Epithelial cell of esophagus (primary cell): ENCODE results near the gene ABCD1.
"Not testable (repeated sequence)": the region's sequence is repeated elsewhere in the genome, so short reads cannot be mapped to it uniquely, and the experiment has no call there.

Experiments used
- DNase-seq: peaks from one replicate; pipeline ENCODE4 v3.0.0; 2010; ENCODE audit warnings: low read depth
- H3K4me3 ChIP-seq: 2 replicates; pipeline ENCODE4 v1.5.1; 2011; ENCODE audit warnings: mild to moderate bottlenecking, low read length, control low read depth
- TF ChIP-seq, protein P1 (sequence below): IDR thresholded peaks from 2 replicates; pipeline ENCODE4 v1.5.1; 2011; ENCODE audit warnings: low read depth, mild to moderate bottlenecking, low read length, control low read depth, inconsistent platforms; ENCODE audit not compliant: insufficient read depth; ENCODE audit errors: missing control alignments

The ABCD1 gene

DNA sequence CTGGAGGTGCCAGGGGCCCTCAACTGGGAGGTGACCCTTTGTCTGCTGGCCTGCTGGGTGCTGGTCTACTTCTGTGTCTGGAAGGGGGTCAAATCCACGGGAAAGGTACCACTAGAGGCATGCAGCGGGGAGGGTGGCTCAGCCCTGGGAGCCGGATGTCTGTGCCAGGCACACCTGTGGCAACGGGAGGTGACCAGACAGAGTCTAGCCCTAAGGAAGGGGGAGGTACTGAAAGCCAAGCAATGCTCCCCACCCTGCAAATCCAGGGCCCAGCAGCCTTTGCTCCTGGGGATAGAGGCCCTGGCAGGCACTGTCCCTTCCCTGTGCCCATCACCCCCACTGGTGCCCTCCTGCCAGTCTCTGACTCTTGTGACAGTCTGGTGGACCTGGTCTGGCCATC lies 32.7 kb upstream of the ABCD1 start:
- no peak for DNase-seq
- no peak overlapping the region for H3K4me3 ChIP-seq
- TF ChIP-seq, protein P1, sequence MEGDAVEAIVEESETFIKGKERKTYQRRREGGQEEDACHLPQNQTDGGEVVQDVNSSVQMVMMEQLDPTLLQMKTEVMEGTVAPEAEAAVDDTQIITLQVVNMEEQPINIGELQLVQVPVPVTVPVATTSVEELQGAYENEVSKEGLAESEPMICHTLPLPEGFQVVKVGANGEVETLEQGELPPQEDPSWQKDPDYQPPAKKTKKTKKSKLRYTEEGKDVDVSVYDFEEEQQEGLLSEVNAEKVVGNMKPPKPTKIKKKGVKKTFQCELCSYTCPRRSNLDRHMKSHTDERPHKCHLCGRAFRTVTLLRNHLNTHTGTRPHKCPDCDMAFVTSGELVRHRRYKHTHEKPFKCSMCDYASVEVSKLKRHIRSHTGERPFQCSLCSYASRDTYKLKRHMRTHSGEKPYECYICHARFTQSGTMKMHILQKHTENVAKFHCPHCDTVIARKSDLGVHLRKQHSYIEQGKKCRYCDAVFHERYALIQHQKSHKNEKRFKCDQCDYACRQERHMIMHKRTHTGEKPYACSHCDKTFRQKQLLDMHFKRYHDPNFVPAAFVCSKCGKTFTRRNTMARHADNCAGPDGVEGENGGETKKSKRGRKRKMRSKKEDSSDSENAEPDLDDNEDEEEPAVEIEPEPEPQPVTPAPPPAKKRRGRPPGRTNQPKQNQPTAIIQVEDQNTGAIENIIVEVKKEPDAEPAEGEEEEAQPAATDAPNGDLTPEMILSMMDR = no peak

DNA sequence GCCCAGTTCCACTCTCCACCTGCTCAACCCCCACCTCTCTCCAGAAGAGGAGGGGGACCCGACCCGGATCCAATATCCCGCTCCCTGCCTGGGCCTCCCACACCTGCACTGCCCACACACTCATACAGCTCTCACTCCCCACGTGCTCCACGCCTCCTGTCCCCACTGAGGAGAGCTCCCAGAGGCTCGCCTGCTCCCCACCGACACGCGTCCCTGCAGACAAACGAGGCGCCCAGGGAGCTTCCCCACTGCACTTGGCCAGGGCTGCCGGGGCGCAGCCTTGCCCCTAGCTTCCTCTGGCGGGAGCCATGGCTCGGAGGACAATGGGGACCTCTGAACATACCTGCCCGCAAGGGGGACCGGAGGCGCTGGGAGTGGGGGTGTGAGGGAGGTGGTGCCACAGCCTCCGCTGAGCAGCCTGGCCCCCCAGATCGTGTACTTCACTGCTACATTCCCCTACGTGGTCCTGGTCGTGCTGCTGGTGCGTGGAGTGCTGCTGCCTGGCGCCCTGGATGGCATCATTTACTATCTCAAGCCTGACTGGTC lies 32.0 kb upstream of the ABCD1 start:
- TF ChIP-seq, protein P1 = no peak
- no peak overlapping the region for H3K4me3 ChIP-seq
- no peak for DNase-seq

DNA sequence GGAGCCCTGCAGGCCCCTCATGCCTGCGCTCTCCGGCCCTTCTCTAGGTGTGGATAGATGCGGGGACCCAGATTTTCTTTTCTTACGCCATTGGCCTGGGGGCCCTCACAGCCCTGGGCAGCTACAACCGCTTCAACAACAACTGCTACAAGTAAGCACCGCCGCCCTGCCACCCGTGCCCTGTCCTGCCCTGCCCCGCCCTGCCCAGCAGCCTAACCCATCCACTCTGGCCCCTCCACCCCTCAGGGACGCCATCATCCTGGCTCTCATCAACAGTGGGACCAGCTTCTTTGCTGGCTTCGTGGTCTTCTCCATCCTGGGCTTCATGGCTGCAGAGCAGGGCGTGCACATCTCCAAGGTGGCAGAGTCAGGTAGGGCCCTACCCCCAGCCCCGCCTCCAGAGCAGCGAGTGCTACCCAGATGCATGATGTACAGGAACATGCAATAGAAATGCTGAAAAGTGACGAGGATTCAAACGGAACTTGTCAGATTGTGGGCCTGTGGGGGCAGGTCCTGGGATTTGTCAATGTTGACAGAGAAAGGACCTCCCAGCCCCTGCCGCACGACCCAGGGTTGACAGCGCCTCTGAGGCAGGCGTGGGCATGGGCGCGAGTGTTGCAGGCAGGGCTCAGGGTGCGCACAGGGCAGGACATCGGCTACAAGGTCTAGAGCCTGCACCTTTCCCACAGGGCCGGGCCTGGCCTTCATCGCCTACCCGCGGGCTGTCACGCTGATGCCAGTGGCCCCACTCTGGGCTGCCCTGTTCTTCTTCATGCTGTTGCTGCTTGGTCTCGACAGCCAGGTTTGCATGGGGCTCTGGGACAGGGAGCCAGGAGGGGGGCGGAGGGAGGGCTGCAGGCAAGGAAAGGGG lies 31.2 kb upstream of the ABCD1 start:
- no peak overlapping the region for H3K4me3 ChIP-seq
- peak; percentile 63 for DNase-seq
- TF ChIP-seq, protein P1 = no peak

DNA sequence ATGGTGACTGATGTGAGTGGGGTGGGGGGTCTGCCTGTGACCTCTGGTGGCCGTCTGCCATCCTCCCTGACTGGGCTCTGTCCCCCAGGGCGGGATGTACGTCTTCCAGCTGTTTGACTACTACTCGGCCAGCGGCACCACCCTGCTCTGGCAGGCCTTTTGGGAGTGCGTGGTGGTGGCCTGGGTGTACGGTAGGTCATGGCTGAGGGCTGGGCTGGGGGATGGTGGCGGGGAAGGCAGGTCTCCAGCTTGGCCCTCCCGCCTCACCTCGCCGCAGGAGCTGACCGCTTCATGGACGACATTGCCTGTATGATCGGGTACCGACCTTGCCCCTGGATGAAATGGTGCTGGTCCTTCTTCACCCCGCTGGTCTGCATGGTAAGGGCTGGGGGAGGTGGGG lies 30.4 kb upstream of the ABCD1 start:
- not testable (repeated sequence) for DNase-seq

DNA sequence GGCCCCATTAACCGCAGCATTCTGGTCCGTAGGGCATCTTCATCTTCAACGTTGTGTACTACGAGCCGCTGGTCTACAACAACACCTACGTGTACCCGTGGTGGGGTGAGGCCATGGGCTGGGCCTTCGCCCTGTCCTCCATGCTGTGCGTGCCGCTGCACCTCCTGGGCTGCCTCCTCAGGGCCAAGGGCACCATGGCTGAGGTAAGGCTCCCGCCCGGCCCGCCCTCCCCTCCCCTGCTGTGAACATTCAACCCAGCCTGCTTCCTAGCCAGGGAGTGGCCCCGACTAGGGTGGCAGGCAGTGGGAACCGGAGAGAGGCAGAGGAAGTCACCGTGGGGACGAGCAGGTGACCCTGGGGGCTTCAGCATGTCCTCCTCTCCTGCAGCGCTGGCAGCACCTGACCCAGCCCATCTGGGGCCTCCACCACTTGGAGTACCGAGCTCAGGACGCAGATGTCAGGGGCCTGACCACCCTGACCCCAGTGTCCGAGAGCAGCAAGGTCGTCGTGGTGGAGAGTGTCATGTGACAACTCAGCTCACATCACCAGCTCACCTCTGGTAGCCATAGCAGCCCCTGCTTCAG lies 29.9 kb upstream of the ABCD1 start:
- no peak for DNase-seq
- no peak overlapping the region for H3K4me3 ChIP-seq
- TF ChIP-seq, protein P1 = no peak

More for the DNA sequence above, 30.4 kb upstream of the ABCD1 start:
- H3K4me3 ChIP-seq = not testable (repeated sequence)

DNA sequence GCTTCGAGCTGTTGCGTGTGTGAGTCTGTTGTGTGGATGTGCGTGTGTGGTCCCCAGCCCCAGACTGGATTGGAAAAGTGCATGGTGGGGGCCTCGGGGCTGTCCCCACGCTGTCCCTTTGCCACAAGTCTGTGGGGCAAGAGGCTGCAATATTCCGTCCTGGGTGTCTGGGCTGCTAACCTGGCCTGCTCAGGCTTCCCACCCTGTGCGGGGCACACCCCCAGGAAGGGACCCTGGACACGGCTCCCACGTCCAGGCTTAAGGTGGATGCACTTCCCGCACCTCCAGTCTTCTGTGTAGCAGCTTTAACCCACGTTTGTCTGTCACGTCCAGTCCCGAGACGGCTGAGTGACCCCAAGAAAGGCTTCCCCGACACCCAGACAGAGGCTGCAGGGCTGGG lies 28.6 kb upstream of the ABCD1 start:
- no peak overlapping the region for H3K4me3 ChIP-seq
- TF ChIP-seq, protein P1 = no peak
- DNase-seq = no peak

DNA sequence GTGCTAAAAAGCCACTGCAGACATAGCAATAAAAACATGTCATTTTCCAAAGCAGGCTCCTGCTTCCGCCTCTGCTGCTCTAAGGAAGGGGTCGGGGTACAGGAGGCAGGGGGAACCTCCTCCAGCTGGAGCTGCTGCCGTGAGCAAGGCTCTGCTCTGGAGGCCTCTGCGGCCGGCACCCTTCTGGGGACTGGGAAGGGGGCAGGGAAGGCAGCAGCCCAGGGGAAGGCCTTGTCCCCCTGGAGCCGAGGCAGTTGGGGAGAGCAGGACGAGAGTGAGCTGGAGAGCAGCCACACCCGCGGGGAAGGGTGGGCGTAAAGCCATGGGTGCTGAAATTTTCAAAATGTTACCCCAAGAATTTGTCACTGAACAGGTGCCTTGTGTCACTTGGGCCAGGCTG lies 28.1 kb upstream of the ABCD1 start:
- not testable (repeated sequence) for H3K4me3 ChIP-seq, DNase-seq

DNA sequence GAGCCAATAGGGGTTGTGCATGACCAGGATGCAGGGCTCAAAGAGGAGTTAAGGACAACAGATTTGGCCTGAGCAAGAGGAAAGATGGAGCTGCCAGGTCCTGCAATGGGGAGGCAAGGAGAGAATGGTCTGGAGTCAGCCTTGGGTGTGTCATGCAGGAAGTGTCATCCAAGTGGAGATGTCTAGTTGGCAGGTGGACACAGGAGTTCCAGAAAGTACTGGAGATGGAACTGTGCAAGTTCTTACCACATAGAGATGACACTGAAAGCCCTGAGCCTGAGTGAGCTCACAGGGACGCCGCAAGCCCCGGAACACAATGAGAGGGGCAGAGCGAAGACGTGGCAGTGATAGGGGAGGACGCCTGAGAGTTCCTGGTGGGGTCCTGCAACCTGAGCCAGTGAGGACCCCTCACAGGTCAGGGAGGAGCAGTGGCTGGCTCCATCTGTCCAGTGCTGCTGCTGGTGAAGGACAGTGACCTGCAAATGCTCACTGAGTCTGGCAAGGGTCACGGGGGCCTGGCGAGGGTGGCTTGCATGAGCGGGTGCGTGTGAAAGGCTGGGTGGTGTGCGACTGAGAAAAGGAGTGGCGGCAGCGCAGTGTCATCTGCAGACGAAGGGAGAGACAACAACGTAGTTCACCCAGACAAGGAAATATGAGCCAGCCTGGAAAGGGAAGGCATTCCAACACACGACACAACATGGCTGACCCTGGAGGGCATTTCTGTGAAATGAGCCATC lies 27.5 kb upstream of the ABCD1 start:
- peak; percentile 57 for DNase-seq
- not testable (repeated sequence) for H3K4me3 ChIP-seq
